Measurements from ENCODE around the gene RHOB. TPM values are rescaled to one million over a fixed set of nuclear protein-coding genes. Genes with fewer than 3 reads are reported as not detected.

Gene RHOB
- total and polyA plus RNA-seq, 2 of the 13 experiments (the other 11 are each of a cell fraction or from before 2014, with no cell fraction given), result 192 to 268 TPM

DNA sequence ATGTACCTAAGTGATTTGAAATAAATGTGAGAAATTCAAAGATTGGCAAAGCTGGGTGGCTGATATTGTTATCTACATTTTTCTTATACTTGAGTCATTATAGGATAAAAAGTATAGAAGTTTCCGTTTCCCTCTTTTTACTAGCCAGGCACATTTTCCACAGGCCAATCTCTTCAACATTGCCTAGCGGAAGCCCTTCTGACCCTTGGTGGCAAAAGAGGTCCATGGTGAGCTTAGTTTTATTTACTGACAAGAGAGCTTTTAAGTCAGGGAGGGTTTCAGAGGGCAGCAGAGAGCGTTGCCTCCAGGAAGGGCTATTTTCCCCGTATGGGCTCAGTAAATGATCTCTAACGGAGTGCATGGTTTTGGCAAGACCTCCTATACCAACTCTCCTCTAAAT lies 15.1 kb upstream of the RHOB start (continued):
- TF ChIP-seq, protein P1, sequence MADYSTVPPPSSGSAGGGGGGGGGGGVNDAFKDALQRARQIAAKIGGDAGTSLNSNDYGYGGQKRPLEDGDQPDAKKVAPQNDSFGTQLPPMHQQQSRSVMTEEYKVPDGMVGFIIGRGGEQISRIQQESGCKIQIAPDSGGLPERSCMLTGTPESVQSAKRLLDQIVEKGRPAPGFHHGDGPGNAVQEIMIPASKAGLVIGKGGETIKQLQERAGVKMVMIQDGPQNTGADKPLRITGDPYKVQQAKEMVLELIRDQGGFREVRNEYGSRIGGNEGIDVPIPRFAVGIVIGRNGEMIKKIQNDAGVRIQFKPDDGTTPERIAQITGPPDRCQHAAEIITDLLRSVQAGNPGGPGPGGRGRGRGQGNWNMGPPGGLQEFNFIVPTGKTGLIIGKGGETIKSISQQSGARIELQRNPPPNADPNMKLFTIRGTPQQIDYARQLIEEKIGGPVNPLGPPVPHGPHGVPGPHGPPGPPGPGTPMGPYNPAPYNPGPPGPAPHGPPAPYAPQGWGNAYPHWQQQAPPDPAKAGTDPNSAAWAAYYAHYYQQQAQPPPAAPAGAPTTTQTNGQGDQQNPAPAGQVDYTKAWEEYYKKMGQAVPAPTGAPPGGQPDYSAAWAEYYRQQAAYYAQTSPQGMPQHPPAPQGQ (CRISPR knock-in tag; IDR thresholded peaks at IDR 0.05; ENCODE audit: borderline replicate concordance), result no peak
- TF ChIP-seq HNRNPUL1 (IDR thresholded peaks at IDR 0.05; ENCODE audit: low read depth, low read length) (no peak), TCF12 (IDR thresholded peaks at IDR 0.05) (no peak), TCF12 (CRISPR knock-in tag; IDR thresholded peaks at IDR 0.05) (no peak), MXI1 (IDR thresholded peaks at IDR 0.05; ENCODE audit: borderline replicate concordance, low read depth, low read length) (no peak), ATRX (CRISPR knock-in tag; IDR thresholded peaks at IDR 0.05; ENCODE audit: borderline replicate concordance) (no peak), ELF3 (CRISPR knock-in tag; IDR thresholded peaks at IDR 0.05) (peak; percentile 60; the same call in 1 of the 2 replicates), ZNF777 (CRISPR knock-in tag; IDR thresholded peaks at IDR 0.05) (no peak), GATAD2A (CRISPR knock-in tag; IDR thresholded peaks at IDR 0.05) (0 out of 2 replicates have a peak, but pooled peaks have one; percentile 34), ZNF549 (CRISPR knock-in tag; IDR thresholded peaks at IDR 0.05) (no peak), TCF7 (IDR thresholded peaks at IDR 0.05; ENCODE audit: low read depth) (peak; percentile 54; the same call in 1 of the 2 replicates), STAG1 (CRISPR knock-in tag; IDR thresholded peaks at IDR 0.05) (peak; percentile 24; the same call in 1 of the 2 replicates), MED1 (CRISPR knock-in tag; IDR thresholded peaks at IDR 0.05) (no peak), YEATS2 (CRISPR knock-in tag; IDR thresholded peaks at IDR 0.05; ENCODE audit: borderline replicate concordance) (no peak), CEBPB (IDR thresholded peaks at IDR 0.05; ENCODE audit: borderline replicate concordance, low read depth, low read length) (no peak), AGO2 (optimal IDR thresholded peaks at IDR 0.05; ENCODE audit: low read depth, low read length) (no peak), RARG (CRISPR knock-in tag; IDR thresholded peaks at IDR 0.05; ENCODE audit: low read depth) (no peak), ZNF660 (CRISPR knock-in tag; IDR thresholded peaks at IDR 0.05; ENCODE audit: borderline replicate concordance, low read depth) (no peak), FOXK1 (CRISPR knock-in tag; IDR thresholded peaks at IDR 0.05; ENCODE audit: borderline replicate concordance, low read depth) (no peak), ZFP36L1 (CRISPR knock-in tag; IDR thresholded peaks at IDR 0.05) (no peak), STAT5B (CRISPR knock-in tag; IDR thresholded peaks at IDR 0.05) (no peak), ZNF615 (CRISPR knock-in tag; IDR thresholded peaks at IDR 0.05; ENCODE audit: borderline replicate concordance) (no peak), HMG20A (CRISPR knock-in tag; IDR thresholded peaks at IDR 0.05; ENCODE audit: borderline replicate concordance) (peak; percentile 37; the same call in 1 of the 2 replicates)
- TF ChIP-seq, protein P2, sequence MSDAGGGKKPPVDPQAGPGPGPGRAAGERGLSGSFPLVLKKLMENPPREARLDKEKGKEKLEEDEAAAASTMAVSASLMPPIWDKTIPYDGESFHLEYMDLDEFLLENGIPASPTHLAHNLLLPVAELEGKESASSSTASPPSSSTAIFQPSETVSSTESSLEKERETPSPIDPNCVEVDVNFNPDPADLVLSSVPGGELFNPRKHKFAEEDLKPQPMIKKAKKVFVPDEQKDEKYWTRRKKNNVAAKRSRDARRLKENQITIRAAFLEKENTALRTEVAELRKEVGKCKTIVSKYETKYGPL (CRISPR knock-in tag; IDR thresholded peaks at IDR 0.05), result no peak
- TF ChIP-seq, protein P3, sequence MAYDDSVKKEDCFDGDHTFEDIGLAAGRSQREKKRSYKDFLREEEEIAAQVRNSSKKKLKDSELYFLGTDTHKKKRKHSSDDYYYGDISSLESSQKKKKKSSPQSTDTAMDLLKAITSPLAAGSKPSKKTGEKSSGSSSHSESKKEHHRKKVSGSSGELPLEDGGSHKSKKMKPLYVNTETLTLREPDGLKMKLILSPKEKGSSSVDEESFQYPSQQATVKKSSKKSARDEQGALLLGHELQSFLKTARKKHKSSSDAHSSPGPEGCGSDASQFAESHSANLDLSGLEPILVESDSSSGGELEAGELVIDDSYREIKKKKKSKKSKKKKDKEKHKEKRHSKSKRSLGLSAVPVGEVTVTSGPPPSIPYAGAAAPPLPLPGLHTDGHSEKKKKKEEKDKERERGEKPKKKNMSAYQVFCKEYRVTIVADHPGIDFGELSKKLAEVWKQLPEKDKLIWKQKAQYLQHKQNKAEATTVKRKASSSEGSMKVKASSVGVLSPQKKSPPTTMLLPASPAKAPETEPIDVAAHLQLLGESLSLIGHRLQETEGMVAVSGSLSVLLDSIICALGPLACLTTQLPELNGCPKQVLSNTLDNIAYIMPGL (CRISPR knock-in tag; IDR thresholded peaks at IDR 0.05; ENCODE audit: borderline replicate concordance in 1 of 2, low read depth in 1 of 2), result 0 out of 4 replicates have a peak, but pooled peaks of 1 of the 2 experiments have one; percentile 12
- TF ChIP-seq, protein P4, sequence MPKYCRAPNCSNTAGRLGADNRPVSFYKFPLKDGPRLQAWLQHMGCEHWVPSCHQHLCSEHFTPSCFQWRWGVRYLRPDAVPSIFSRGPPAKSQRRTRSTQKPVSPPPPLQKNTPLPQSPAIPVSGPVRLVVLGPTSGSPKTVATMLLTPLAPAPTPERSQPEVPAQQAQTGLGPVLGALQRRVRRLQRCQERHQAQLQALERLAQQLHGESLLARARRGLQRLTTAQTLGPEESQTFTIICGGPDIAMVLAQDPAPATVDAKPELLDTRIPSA (CRISPR knock-in tag; IDR thresholded peaks at IDR 0.05; ENCODE audit: borderline replicate concordance), result no peak
- TF ChIP-seq, protein P5, sequence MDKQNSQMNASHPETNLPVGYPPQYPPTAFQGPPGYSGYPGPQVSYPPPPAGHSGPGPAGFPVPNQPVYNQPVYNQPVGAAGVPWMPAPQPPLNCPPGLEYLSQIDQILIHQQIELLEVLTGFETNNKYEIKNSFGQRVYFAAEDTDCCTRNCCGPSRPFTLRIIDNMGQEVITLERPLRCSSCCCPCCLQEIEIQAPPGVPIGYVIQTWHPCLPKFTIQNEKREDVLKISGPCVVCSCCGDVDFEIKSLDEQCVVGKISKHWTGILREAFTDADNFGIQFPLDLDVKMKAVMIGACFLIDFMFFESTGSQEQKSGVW (CRISPR knock-in tag; IDR thresholded peaks at IDR 0.05; ENCODE audit: borderline replicate concordance), result no peak
